Retina (tissue), 1 donor: ENCODE results near the gene CPNE6.
"Not testable (repeated sequence)": the region's sequence is repeated elsewhere in the genome, so short reads cannot be mapped to it uniquely, and the experiment has no call there.

Source experiments
- DNase-seq: peaks from one replicate; pipeline ENCODE4 v3.0.0-alpha.2; 2016

Gene CPNE6

GRCh38 chr14:24088095-24088494 lies 16.7 kb downstream of the CPNE6 start:
- no peak for DNase-seq

GRCh38 chr14:24089890-24090289 lies 18.5 kb downstream of the CPNE6 start:
- no peak for DNase-seq

- no peak for DNase-seq
These were observed 20.7 kb downstream of the CPNE6 start for GRCh38 chr14:24092110-24092504.

- no peak for DNase-seq
These were observed 21.3 kb downstream of the CPNE6 start for GRCh38 chr14:24092505-24093206.

GRCh38 chr14:24093207-24093900 lies 22.0 kb downstream of the CPNE6 start:
- no peak for DNase-seq

GRCh38 chr14:24093901-24094840 lies 22.8 kb downstream of the CPNE6 start, which contains the start of gene PCK2:
Gene PCK2, plus strand, starts transcription at chr14:24094311. Its CDS starts 95 bp downstream, at chr14:24094406.
- DNase-seq = peak; percentile 89

- peak; percentile 87 for DNase-seq
These were observed 23.5 kb downstream of the CPNE6 start for GRCh38 chr14:24094841-24095270.

- peak; percentile 82 for DNase-seq
These were observed 24.1 kb downstream of the CPNE6 start for GRCh38 chr14:24095271-24096068.

GRCh38 chr14:24096545-24097181 lies 25.3 kb downstream of the CPNE6 start:
- no peak for DNase-seq

GRCh38 chr14:24098229-24098926 lies 27.0 kb downstream of the CPNE6 start:
- DNase-seq = no peak

- no peak for DNase-seq
These were observed 27.8 kb downstream of the CPNE6 start for GRCh38 chr14:24098927-24099813.

GRCh38 chr14:24100197-24100981 lies 29.0 kb downstream of the CPNE6 start:
- no peak for DNase-seq

- DNase-seq = no peak
These were observed 29.7 kb downstream of the CPNE6 start for GRCh38 chr14:24100982-24101494.

GRCh38 chr14:24102357-24103048 lies 31.1 kb downstream of the CPNE6 start:
- no peak for DNase-seq

GRCh38 chr14:24103451-24103850 lies 32.1 kb downstream of the CPNE6 start:
- DNase-seq = no peak

GRCh38 chr14:24105609-24106239 lies 34.4 kb downstream of the CPNE6 start:
- DNase-seq = not testable (repeated sequence)

GRCh38 chr14:24106672-24107271 lies 35.4 kb downstream of the CPNE6 start:
- DNase-seq = no peak
